Activated CD4-positive, alpha-beta T cell treated with anti-CD3 and anti-CD28 coated beads, Interleukin-2, amount 50 U/mL, for 4 hours (primary cell): ENCODE results near the gene FMO5.
"Not testable (repeated sequence)": the region's sequence is repeated elsewhere in the genome, so short reads cannot be mapped to it uniquely, and the experiment has no call there.

Experiments used
- DNase-seq, 2 experiments: peaks; one replicate each; pipeline ENCODE4 v3.0.0-alpha.2; 2020

FMO5 gene

DNA sequence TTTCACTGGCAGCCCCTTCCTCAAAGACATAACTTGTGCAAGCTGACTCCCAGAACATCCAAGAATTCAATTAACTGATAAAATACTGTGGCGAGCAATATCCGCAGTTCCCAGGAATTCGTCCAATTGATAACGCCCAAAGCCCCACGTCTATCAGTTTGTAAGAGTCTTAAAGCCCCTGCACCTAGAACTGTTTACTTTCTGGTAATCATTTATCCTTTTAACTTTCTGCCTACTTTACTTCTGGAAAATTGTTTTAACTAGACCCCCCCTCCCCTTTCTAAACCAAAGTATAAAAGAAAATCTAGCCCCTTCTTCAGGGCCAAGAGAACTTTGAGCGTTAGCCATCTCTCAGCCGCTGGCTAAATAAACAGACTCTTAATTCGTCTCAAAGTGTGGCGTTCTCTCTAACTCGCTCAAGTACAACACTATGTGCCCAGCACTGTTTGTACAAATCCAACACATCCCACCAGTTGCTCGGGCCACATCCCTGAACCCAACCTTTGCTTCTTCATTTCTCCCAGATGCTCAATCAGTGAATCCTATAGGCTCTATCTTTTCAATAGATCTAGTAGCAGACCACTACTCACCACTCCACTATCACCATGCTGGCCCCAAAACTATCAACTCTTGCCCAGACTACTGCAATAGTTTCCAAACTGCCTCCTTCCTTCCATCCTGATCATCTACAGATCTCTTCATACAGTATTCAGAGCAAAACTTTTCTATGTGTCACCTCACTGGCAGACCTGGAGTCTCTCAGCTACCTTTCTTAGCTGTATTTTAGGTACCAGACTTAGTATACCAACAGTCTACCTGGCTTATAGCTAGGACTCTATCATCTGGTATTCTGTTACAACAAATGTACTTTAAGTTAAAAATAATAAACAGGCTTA is 14.0 kb upstream of the FMO5 start:
- no peak for DNase-seq

DNA sequence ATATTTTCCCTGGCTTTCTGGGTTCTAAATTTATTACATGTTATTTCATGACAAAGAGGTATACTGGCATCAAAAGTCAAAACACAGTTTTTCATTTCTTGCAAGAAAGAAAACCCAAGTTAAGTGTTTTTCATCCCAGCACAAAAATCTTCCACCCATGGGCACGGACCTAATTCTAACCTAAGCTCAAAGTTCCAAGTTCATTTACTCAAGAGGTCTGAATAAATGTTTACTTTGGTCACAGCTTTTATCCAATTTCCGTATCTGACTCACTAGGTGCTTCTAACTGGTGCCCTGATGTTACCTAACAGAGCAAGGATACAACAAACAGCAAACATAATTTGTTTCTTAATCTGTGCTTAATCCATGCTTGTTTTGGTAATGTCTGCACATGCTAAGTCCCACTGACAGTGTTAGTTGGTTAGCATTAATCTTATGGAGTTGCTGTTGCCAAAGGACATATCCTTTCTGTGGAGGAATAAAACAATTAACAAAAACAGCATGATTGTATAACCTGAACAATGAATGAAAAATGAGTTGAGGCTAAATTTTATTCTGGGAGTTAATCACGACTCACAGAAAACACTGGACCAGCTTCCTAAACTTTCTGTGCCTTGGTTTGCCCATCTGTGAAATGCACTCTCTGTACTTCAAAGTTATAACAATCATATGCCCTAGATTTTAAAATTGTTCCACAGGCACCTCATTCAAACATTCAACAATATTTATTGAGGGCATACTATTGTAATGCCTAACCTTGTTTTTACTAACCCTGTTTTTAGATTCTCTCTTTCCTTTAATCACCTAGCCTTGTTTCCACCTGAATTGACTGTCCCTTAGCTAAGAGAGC is 13.1 kb upstream of the FMO5 start:
- no peak for DNase-seq

DNA sequence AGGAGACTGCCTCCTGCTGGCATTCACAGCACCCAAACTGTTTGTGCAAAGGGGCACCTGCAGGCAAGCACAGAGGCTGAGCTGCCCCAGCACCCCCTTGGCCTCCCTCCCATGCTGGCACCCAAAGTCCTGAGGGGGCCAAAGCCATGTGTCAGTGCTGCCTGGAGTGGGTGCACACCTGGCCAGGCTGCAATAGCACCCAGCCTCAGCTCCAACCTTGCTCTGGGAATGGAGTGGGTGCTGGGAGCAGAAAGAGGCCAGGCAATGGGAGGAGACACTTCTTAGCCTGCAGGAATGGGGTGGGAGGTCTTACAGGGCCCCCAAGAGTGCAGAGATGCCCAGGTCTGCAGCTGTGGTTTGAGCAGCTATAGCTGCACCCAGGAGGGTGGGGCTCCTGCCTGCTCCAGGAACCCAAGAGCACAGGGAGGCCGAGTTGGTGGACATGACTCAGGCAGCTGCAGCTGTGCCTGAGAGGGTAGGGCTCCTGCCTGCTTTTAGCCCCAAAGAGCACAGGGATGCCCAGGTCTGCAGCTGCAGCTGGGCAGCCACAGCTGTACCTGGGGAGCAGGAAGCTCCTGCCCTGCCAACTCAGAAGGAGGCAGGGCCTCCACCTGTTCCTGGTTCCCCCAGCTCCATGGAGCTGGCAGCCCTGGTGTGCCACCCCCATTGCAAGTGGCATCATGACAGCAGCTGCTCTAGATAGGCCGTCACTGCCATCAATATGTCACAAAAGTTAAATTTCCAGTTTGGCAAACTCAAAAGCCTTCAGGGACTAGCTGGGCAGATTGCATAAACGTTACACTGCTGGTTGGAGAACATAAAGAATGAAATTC is 12.0 kb upstream of the FMO5 start:
- no peak for DNase-seq

DNA sequence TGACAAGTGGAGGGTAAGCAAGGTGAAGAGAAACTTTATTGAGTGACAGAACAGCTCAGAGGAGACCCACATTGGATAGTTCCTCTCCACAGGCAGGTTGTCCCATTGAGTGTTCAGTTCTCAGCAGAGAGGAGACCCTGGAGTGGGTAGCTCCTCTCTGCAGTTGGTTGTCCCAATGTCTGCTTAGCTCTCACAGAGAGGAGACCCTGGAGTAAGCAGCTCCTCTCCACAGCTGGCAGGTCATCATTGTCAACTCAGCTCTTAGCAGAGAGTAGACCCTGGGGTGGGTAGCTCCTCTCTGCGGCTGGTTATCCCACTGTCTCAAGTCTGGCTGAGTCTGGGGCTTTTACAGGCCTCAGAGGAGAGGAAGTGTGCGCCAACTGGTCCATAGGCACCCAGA is 11.3 kb upstream of the FMO5 start:
- no peak for DNase-seq

DNA sequence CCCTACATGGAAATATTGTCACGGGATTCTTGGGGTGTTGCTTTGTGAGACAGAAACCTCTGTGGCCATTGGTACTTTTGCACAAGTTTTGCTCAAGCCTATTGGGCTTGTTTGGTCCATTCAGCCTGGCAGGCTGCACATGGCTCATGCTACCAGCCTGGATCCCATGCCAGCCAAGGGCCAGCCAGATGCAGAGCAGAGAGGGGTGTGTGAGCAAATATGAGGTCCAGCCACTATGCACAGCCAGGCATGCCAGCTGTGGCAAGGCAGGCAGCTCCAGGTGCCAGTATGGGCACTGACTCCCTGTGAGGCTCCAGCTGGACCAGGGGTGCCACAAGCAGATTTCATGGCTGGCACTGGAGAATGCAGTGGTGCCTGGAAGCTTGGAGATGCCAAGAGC is 10.7 kb upstream of the FMO5 start:
- no peak for DNase-seq

DNA sequence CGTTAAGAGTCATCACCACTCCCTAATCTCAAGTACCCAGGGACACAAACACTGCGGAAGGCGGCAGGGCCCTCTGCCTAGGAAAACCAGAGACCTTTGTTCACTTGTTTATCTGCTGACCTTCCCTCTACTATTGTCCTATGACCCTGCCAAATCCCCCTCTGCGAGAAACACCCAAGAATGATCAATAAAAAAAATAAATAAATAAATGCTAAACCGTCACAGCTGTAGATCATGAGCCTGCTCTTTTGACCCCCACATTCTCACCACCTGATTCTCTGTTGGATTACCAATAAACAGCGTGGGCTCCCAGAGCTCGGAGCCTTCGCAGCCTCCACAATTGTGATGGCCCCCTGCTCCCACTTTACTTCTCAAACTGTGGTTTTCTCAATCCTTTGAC is 8.8 kb upstream of the FMO5 start:
- DNase-seq: not testable (repeated sequence)

GRCh38 chr1:147231032-147231431 is 5.9 kb upstream of the FMO5 start:
- not testable (repeated sequence) for DNase-seq

- no peak for DNase-seq
These were observed 1.2 kb downstream of the FMO5 start for GRCh38 chr1:147223740-147224615.

GRCh38 chr1:147218606-147219005 is 6.5 kb downstream of the FMO5 start:
- DNase-seq: no peak

GRCh38 chr1:147217141-147217540 is 8.0 kb downstream of the FMO5 start:
- DNase-seq: no peak

GRCh38 chr1:147216124-147216523 is 9.0 kb downstream of the FMO5 start:
- no peak for DNase-seq

GRCh38 chr1:147215540-147215916 is 9.6 kb downstream of the FMO5 start:
- no peak for DNase-seq

DNA sequence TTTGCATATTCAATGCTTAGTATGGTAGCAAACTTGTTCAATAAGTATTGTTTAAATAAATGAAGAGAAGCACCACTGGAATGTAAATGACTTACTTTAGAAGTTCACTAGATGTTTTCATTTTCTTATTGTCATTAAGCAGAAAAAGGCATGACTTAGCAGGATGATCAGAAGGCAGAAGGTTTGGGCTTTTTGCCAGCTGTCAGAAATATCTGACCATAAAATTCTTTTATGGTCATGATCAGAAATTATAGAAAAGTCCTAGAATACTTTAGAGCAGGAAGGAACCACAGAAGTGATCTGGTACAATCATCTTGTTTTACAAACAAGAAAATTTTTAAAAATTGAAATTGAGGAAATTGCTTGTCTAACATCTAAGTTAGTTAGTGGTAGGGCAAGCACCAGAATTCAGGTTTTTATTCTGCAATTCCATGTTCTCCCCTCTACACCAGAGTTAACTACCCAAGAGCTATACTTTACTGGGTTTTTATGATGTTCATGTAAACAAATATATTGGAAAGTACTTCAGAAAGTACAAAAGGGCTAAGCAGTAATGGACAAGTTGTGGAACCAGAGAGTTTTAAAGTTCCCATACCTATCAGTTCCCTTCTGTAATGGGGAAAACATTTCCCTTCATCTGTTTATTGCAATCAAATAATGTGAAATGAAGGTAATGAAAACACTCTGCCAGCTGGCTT is 10.1 kb downstream of the FMO5 start:
- no peak for DNase-seq

- no peak for DNase-seq
These were observed 10.8 kb downstream of the FMO5 start for GRCh38 chr1:147214325-147214724.

GRCh38 chr1:147213271-147213670 is 11.9 kb downstream of the FMO5 start:
- DNase-seq: no peak

GRCh38 chr1:147211577-147211976 is 13.6 kb downstream of the FMO5 start:
- no peak for DNase-seq

- no peak for DNase-seq
These were observed 14.2 kb downstream of the FMO5 start for GRCh38 chr1:147210987-147211386.

DNA sequence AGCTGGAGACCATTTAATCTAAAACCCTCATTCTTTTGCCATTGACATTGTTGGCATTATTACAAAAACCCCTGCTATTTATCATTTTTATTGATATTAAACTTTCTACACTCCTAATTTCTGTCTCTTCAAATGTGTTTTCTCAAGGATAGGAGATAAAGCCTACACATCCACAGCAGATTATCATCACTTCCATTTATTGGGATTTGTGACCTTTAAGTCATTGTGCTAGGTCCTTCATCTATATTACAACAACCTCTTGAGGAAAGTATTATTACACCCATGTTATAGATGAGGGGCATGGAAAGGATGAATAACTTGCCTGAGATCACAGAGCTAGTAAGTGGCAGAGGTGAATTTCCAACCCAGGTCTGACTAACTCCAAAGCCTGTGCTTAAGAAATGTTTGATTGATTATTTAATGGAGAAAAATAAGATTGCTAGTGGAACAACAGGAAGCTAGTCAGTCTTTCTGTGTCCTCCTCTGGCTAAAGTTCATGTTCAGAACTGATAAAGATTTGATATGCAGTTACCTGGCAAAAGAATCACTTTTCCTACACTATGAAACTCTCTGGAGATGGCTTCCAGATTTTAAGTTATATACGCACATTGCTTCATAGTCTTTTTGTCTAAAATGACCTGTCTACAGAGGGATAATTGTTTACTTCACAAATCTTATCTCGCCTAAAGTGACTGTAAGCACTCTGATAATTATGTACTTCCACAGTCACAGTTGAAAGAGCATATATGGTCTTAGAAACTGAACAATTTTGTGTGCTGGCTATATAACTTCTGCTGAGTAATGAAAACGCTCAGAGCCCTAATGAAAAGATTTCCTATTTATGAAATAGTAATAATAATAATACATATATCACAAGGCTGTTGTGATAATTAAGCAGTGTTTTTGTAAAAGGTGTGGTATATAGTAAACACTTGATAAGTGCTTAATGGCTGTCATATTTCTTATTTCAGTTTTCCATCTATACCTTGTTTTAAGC is 15.0 kb downstream of the FMO5 start:
- DNase-seq: no peak

GRCh38 chr1:147208619-147209018 is 16.5 kb downstream of the FMO5 start:
- no peak for DNase-seq

DNA sequence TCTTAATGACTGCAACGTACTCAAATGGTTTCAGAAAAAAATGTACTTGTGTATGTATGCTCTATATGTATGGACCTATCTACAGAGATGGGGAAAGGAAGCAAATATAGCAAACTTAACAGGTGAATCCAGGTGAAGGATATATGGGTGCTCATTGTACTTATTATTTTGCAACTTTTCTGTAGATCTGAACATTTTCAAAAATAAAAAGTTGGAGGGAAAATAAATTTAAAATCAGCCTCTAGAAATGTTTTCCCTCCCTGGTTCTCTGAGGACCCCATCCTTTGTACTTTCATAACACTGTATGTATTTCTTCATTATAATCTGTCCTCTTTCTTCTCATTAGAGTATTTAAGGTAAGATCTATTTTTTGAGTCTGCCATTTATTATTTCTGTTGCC is 17.9 kb downstream of the FMO5 start:
- no peak for DNase-seq
